NOMO-1 treated with dmso at 0.1 percent for 144 hours (cell line): ENCODE results near the gene MAML3.

Experiments
- DNase-seq: peaks from one replicate; lab custom pipeline; 2025; ENCODE audit not compliant: unreplicated experiment; lab: John Stamatoyannopoulos, UW

The MAML3 gene

DNA sequence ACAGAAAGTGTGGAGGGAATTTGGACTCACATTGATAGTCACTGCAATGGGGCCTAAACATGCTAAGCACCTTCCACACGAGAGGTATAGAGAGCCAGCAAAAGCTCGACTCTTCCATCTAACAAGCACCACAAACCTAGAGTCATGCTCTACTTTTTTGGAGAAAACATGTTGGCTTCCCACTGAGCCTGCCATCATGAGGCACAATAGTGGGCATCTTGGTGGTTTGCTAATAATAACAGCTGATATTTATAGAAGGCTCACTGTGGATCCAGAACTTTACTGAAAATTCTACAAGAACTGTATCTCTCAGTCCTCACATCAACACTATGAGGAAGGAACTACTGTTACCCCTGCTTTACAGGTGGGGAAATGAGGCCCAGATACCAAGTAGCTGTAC is 26.6 kb downstream of the MAML3 start:
- DNase-seq: no peak

DNA sequence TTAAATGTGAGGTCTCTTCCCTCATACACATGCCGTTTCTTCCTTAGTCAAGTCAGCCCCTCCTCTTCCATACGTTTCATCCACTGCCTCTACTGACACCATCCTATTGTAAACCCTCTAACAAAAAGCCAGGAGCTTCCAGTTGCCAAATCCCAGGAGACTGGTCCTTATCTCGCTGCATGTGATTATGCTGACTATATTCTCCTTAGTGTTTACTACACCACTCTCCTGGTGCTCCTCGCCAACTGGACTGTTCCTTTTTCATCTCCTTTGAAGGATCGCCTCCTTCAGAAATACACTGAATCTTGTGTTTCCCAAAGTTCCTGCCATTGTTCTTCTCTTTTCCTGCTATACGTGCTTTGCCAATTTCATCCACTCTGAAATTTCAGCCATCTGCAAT is 27.7 kb downstream of the MAML3 start:
- DNase-seq: no peak

DNA sequence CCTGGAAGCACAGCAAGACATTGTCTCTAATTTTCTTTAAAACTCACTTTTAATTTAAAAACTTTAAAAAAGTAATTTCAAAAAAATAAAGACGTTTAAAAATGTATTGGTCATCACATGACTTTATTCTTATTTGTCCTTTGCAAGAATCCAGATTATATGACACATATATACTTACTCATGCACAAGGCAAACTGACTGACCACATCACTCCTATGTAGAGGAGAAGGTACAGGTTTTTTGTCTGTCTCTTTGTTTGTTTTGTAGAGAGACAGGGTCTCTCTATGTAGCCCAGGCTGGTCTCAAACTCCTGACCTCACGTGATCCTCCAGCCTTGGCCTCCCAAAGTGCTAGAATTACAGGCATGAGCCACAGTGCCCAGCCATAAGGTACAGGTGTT is 28.6 kb downstream of the MAML3 start:
- no peak for DNase-seq

DNA sequence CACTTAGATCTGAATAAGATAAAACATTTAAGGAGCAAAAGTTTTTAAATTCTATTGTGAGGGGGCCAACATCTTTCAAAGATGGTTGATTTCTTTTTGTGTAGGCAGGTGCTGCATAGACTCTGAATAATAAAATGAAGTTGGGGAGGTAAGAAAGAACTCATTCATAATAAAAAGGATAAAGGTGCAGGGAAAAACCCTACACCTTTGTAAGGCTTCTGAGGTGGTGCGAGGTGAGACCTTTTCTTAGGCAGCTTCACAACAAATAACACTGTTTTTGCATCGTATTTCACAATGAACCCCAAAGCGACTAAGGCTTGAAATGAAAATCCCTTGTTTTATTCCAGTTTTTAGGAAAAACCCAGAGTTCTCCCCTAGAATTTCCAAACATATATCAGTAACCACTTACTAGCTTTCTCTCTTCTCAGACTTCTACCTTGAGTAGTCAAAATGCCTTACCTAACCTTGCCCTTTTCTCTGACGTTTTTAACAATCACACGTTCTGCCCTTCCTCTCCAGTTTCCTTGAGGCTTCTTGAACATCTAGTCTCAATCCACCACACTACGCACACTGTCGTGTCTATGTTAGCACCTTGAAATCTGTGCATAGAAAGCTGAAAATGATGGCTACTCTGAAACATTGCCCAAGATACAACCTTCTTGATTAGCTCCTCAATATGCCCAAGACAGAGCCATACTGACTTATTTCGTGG is 30.2 kb downstream of the MAML3 start:
- no peak for DNase-seq

DNA sequence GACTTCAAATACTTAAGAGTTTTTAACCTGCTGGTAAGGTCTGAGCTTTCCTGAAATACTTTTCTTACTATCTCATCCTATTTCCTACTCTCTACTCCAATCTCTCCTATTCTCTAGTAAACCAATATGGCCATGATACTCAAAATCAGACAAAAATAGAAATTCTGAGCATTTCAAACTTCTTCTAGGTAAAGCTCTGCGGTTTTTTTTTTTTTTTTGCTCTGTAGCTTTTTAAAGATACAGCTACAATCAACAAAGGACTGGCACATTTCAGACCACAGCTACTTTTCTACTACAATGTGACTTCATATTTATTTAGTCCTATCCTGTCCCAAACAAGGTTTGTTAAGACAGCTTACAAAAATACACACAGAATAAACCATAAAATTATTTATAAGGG is 31.1 kb downstream of the MAML3 start:
- no peak for DNase-seq

DNA sequence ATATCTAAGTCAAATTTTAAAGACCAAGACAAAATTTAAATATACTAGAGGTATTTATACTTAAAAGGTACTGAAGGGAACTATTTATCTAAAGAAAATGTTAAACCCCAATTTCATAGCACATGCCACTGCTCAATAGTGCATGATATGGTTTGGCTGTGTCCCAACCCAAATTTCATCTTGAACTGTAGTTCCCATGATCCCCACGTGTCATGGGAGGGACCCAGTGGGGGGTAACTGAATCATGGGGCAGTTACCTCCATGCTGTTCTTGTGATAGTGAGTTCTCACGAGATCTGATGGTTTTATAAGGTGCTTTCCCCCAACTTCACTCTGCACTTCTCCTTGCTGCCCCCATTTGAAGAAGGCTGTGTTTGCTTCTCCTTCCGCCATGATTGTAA is 32.3 kb downstream of the MAML3 start:
- no peak for DNase-seq

DNA sequence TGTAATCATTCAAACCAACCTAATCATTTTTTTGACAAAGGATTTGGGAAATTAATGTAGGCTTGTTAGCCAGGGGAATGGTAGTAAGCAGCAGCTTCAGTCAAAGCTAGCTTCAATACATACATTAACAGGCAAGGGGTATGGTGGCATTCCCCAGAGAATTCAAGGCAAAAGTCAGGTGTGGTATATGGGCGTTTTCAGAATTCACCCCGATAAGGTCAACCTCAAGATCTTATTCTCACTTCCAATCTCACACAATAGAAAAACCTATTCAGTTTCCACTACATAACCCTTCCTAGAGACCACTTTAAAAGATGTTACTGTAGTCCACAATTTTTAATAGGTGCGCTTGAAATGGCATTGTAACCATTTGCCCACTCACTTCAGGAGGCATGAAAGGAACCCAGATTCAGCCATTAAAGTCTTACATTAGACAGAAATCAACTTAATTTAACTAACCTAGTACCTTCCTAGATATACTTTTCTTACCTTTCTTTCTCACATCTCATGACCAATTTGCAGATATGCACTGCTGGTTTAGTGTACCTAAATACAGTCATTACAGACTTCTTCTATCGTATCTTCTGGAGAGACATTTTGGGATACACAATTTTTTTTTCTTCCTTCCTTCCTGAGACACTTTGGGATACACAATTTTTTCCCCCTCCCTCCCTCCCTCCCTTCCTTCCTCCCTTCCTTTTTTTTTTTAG is 34.9 kb downstream of the MAML3 start:
- no peak for DNase-seq

DNA sequence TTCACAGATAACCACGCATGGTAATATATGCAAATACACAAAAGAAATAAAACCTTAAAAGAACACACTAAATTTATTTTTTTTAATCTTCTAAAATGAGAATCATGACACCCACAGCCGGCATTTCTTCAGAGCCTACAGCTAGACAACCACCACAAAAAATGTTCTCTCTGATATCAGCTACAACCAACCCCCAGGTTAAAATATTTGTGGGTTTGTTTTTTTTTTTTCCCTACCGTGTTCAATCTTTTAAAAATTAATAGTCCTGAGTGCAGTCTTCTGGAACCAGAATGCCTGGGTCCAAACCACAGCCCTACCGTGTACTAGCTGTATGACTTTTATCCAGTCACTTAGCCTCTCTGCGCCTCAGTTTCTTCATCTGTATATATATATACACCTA is 36.0 kb downstream of the MAML3 start:
- DNase-seq: no peak

DNA sequence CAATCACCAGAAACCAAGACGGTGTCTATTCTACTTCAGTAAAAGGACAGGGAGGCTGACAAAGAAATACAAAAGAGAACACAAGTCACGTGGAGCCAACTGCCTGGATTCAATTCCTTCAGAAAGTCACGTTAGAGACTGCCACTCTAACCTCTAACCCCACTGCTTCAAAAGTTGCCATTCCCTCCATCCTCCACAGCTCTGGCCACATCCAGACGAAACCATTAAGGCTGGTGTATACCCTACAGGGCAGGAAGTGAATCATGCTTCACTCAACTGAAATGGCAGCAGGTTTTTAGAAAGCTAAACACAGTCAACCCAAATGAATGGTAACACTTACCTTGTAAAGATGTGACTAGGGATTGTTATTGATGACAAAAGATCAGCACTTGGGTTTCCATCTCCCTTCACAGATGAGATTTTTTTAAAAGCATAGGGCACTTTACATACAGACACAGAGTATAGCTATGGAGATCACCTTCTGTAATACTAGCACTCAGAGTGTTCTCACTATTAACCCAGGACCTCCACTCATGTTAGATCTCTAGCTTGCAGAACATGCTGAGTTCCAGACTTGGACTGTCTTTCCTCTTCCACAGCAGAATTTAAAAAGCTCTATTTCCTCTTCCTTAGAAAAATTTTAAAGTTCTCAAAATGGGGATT is 37.4 kb downstream of the MAML3 start:
- peak; percentile 24 for DNase-seq

DNA sequence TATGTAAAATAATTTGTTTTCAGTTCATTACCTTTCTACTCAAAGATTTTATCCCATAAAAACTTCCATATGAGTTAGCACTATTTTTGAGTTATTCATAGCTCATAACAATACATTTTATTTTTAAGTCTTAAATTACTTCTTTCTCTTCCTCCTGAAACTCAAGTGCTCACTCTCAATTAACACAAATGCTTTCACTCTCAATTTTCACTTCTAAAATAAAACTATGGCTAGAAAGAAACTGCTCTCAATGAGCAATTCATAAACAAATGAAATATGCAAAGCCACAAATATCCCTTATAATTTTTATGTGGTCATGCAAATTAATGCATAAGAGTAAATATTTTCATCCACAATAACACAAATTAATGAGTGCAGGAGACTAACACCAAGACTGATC is 38.8 kb downstream of the MAML3 start:
- DNase-seq: no peak

DNA sequence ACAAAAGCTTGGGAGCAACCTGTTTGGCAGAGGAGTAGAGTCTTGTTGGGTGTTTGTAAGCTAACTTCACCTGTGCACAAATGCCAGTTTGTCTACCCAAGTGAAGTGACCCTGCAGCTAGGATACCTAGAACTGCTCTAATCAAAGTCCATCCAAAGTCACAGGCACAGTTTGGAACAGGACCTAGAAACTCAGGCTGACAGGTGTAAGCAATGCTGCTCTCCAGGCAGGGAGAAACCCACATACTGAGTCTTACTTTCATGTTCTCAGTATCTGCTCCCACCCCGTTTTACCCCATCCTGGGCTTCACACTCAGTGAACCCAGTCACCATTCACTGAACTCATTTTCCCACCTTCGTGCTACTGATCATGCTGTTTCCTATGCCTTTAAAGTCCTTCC is 40.3 kb downstream of the MAML3 start:
- no peak for DNase-seq

DNA sequence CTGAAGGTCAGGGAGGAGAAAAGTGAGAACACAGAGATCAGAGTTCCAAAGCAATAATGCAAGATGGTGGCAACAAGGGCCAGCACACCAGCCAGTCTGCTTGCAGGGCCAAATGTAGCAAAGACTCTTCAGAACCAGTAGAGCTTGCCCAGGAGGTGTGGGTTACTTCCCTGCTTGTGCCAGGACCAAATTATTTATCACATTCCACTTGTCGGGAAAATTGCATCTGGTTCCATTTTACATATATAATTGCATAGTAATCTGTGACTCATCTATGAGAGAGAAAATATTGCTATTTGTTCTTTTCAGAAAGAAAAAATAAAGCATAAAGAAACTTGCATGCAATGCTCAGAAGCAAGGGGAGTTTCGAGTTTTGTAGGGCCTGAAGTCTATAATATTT is 41.4 kb downstream of the MAML3 start:
- DNase-seq: no peak

DNA sequence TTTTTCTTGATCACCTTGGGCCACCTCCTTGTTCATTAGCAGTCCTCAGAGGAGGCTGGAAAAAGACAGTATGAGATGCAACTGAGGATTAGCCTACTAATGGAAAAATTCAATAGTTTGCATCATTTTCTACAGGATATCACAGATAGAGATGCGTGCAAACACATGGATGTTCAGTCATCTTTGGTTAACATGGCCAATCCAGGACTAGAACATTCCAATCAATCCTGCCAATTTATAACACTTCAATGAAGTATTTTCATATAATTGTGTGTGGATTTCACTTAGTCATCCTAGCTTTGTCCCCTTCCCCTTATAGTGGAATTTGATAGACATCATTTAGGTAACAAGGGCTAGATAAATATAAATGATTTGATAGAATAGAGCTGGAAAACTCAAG is 42.7 kb downstream of the MAML3 start:
- DNase-seq: no peak

DNA sequence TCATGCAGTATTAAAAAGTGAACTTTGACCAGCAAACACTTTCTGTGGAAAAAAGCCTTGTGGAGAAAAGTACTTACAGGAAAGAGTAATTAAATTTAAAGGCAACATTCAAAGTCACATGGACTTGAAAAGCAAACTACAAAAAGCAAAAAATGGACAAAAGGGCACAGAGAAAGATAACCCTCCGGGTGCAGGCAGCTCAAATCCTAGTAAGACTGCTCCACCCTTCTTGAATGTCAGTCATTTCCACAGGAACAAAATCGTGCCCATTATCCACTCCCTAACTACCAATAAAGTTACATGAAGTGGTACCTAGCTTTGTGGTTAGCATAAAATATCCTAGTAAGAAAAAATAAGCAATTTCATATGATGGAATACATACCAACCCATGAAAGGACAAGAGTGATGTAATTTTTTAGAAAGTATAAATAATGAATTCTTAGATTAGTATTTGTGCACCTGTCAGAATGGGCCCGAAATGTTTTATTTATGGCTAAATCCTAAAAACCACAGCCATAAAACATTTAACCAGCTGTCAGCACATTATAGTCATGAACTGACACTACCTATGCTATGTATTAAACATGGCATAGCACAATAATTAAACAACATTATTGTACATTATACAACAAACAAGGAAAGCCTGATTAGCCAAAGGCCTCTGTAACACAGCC is 43.3 kb downstream of the MAML3 start:
- no peak for DNase-seq

DNA sequence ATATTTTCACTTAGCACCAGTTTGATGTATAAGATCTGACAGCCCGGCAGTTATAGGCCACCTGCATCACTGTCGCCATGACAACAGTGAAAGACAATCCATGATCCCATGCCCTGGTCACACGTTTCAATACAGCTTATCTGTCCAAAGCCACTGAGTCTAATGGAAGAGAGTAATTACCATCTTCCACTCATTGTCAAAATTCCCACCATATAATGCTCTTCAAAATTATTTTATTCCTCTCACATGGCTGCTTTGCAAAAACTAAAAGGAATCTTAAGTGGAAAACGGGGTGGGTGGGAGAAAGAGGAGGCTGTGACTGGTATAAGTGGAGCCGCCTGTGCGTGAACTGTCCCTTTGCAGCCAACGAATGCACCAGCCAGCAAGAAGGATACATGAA is 44.2 kb downstream of the MAML3 start:
- DNase-seq: no peak

DNA sequence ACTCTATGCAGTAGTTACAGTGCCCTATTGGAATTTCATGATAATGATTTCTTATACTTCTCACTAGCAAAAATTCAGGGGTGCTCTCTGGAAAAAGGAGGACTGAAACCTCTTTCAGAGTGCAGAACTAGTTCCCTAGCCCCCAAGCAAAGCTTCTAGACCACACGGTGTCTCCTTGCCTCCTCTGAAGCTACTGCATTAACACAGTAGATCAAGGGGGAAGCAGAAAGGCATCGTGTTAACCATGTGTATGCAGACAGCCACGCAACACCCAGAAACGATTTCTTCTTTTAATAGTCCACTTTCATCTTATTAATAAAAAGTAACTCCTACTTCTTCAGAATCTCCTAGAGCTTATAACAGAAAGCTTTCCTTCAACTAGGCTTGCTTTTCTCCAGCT is 44.7 kb downstream of the MAML3 start:
- no peak for DNase-seq

DNA sequence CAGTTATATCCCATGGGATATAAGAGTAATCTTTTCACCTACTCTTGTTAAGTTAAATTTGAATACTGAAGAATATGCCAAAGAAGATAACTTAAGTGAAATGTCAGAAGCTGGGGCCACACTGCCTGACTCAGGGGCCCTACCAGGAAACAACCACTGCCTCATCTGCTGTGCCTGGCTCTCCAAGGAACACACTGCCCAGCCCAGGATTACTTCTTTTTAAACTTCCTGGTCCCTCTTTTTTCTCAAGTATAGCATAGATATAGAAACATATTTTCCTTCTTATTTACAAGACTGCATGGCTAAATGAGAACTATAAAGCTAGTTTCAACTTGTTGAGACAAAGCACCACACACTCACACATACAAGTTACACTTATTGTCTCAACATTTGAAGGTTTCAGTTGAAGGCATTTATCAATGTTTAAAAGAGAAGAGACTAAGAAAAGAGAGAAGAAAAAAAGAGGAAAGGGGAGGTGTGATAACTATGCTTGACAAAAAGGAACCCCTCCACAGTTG is 45.2 kb downstream of the MAML3 start:
- DNase-seq: no peak

DNA sequence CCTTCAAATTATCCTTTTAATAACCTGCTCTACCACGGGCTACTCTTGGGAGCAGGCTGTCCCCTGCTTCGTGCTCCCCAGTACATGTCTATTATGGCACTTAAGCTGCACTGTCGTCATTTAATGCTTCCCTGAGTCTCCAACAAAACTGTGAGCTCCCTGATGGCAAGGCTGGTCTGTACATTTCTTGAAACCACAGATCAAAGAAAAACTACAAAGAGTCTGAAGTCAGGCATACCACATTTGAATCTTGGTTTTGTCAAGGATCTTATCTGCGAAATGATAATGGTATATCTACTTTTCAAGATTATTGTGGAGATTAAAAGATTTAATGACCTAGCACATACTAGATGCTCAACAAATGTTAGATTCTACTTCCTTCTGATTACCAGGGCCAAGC is 45.7 kb downstream of the MAML3 start:
- no peak for DNase-seq

DNA sequence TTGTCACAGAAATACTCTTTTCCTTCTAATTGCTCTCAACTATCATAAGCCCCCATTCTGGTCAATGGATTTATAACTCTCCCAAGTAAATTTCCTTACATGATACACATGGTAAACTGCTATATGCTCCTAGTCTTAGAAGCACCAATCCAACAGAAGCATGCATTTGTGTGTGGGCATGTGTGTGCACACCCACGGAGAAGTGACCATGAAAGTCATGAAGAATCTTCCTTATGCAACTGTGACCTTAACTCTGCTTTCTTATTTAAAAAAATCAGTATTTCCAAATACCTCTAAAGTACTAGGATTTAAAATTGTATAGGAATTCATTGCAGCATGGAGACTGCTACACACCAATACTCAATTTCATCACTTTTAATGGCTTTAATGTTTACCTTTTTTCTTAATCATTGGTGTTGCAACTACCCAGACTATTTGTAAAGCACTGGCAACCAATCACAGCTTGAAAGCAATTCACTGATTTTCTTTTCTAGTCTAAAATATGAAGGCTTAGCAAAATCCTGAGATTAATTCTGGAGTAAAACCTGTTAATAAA is 47.6 kb downstream of the MAML3 start:
- DNase-seq: no peak

DNA sequence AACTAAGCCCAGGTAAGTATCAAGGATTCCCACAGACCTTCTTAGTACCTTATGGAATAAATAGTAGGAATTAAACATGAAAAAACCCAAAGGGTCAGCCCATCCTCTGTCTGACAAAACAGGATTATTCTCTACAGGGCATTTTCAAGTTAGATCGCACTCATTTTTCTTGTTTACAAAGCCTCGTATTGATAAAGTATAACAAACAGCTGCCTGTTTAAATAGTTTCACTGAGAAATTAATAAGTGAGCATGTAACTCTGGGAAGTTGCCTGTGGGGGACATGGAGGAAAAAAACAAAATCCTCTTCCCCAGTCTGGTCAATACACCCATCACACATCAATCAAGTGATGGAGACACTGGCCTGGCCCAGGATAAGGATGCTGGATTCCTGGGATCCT is 48.5 kb downstream of the MAML3 start:
- no peak for DNase-seq

DNA sequence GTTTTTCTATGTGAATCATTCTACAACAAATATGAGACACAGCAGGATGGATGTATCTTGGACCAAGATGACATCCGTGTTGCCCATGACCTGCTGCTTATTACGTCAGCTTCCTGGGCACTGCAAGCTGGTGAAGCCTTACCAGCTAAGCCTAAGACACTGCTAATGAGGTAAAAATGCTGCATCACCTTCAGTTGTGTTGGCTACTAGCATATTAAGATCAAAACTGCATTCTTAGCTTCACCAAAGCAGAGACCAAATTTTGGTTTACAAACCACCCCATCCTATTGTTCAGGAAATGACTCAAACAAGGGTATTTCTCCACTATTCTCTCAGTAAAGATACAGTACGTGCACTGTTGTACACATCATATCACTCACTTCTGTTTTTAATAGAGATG is 50.3 kb downstream of the MAML3 start:
- DNase-seq: no peak
